SK-N-MC (cell line): ENCODE data around the gene CFAP58.

Experiments used
- EZH2 ChIP-seq: fragments of 200-600 bp; sonication (generic); IDR thresholded peaks from one replicate; pipeline ENCODE4 v1.6.1; 2017; ENCODE audit warnings: antibody characterized with exemption
- POLR2AphosphoS5 ChIP-seq: IDR thresholded peaks from 2 replicates; pipeline ENCODE4 v1.6.1; 2012; ENCODE audit warnings: mild to moderate bottlenecking, low read depth, low read length, borderline replicate concordance

GRCh38 chr10:104340641-104341040 is 13.0 kb upstream of the CFAP58 start:
- no peak for TF ChIP-seq POLR2AphosphoS5
- no peak for TF ChIP-seq EZH2
